Measurements from ENCODE around the gene CS.
A peak's percentile ranks its signal among the peaks of the same experiment; 100 is the strongest.

Gene CS

GRCh38 chr12:56234746-56235436 is 65.2 kb downstream of the CS start:
- no peak overlapping the region for H3K27ac ChIP-seq (ENCODE audit: low read length)
- DNase-seq (ENCODE audit: low read depth, low spot score): no peak
- 0 out of 2 replicates have a peak, but pooled peaks cover 1% of the 10 kb centered on the region for H3K4me1 ChIP-seq (ENCODE audit: control insufficient read depth, insufficient read depth, low read length)
- no peaks in the 10 kb centered on the region for H3K9me3 ChIP-seq (ENCODE audit: control insufficient read depth, insufficient read depth, low read length)
- no CpG with 5 or more reads among the region's 16 CpGs for WGBS (ENCODE audit: insufficient coverage, insufficient read length)
- no peaks in the 10 kb centered on the region for H3K36me3 ChIP-seq (ENCODE audit: control insufficient read depth, insufficient read depth, low read length)
- H3K4me3 ChIP-seq (ENCODE audit: low read length): no peak overlapping the region
- no peaks in the 10 kb centered on the region for H3K27me3 ChIP-seq (ENCODE audit: control insufficient read depth, insufficient read depth, low read length)

GRCh38 chr12:56231184-56231582 is 68.9 kb downstream of the CS start:
- Histone ChIP-seq H3K36me3 (ENCODE audit: control insufficient read depth, insufficient read depth, low read length) (no peaks in the 10 kb centered on the region), H3K27ac (ENCODE audit: low read length) (no peak overlapping the region), H3K4me1 (ENCODE audit: control insufficient read depth, insufficient read depth, low read length) (no peaks in the 10 kb centered on the region), H3K4me3 (ENCODE audit: low read length) (no peak overlapping the region), H3K9me3 (ENCODE audit: control insufficient read depth, insufficient read depth, low read length) (no peaks in the 10 kb centered on the region), H3K27me3 (ENCODE audit: control insufficient read depth, insufficient read depth, low read length) (no peaks in the 10 kb centered on the region)
- WGBS (ENCODE audit: insufficient coverage, insufficient read length): no CpG with 5 or more reads among the region's 11 CpGs
- DNase-seq (ENCODE audit: low read depth, low spot score): no peak

DNA sequence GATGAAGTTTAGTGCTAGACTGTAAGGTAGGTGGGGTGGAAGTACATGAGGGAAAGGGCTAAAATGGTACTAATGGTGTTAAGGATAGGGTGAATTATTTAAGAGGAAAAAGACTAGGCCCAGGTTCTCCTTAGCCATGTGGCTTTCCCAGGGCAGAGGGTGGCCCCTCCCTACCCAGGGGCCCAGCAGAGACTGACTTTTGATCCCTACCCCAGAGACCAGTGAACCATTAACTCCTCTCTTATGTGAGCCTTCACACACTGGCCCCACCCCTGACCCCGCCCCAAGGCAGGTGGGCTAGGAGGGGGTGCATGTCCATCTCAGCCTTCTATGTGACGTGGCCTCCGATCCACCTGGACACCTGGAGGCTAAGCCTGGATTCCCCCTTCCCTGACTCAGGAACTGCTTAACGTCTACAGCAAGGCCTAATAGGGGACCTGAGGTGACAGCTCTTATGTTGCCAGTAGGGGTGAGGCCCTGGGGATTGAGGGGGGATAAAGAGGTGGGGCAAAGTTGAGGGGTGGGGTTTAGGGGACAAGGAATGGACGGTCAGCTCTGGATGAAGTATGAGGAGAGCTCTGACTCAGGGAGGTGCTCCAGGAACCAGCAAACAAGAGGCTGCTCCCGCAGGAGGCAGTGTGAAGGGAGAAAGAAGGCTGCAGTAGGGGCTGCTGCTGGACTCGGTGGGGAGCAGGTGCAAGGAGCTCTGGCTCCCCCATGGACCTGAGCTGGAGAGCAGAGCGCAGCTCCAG is 69.5 kb downstream of the CS start:
- H3K4me3 ChIP-seq (ENCODE audit: low read length): no peak overlapping the region
- H3K27ac ChIP-seq (ENCODE audit: low read length): no peak overlapping the region
- DNase-seq (ENCODE audit: low read depth, low spot score): no peak

GRCh38 chr12:56229916-56230431 is 70.2 kb downstream of the CS start, which contains the start of gene SLC39A5:
Gene SLC39A5 (plus strand): TSS chr12:56230051. CDS start chr12:56231275, 1,224 bp downstream.
- WGBS (ENCODE audit: insufficient coverage, insufficient read length): no CpG with 5 or more reads among the region's 4 CpGs
- Histone ChIP-seq H3K27ac (ENCODE audit: low read length) (no peak within 1 kb of the TSS), H3K4me1 (ENCODE audit: control insufficient read depth, insufficient read depth, low read length) (no peaks in the 10 kb centered on the region), H3K9me3 (ENCODE audit: control insufficient read depth, insufficient read depth, low read length) (no peaks in the 10 kb centered on the region), H3K4me3 (ENCODE audit: low read length) (no peak within 1 kb of the TSS), H3K27me3 (ENCODE audit: control insufficient read depth, insufficient read depth, low read length) (no peaks in the 10 kb centered on the region), H3K36me3 (ENCODE audit: control insufficient read depth, insufficient read depth, low read length) (no peaks in the 10 kb centered on the region)
- DNase-seq (ENCODE audit: low read depth, low spot score): no peak

More for the DNA sequence above, 69.5 kb downstream of the CS start:
- H3K9me3 ChIP-seq (ENCODE audit: control insufficient read depth, insufficient read depth, low read length): no peaks in the 10 kb centered on the region
- H3K36me3 ChIP-seq (ENCODE audit: control insufficient read depth, insufficient read depth, low read length): no peaks in the 10 kb centered on the region
- no peaks in the 10 kb centered on the region for H3K27me3 ChIP-seq (ENCODE audit: control insufficient read depth, insufficient read depth, low read length)
- H3K4me1 ChIP-seq (ENCODE audit: control insufficient read depth, insufficient read depth, low read length): no peaks in the 10 kb centered on the region
- no CpG with 5 or more reads among the region's 8 CpGs for WGBS (ENCODE audit: insufficient coverage, insufficient read length)

DNA sequence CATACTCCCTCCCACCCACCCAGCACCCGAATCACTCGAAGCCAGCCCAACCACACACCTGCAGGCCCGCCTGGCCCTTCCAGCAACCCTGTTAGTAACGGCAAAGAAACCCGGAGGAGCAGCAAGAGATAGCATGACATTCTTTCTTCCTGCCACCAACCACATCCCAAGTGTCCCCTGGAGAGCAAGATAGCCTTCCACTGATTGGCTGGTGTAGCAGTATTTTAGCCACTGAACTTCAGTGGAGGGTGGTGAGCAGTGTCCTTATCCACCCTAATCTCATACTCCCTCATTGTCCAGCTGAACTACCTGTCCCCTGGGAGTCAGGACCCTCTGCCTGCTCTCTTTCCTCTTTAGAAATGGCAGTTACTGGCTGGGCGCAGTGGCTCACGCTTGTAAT is 71.0 kb downstream of the CS start:
- Histone ChIP-seq H3K27me3 (ENCODE audit: control insufficient read depth, insufficient read depth, low read length) (no peaks in the 10 kb centered on the region), H3K9me3 (ENCODE audit: control insufficient read depth, insufficient read depth, low read length) (no peaks in the 10 kb centered on the region), H3K27ac (ENCODE audit: low read length) (no peak overlapping the region), H3K4me3 (ENCODE audit: low read length) (no peak overlapping the region), H3K36me3 (ENCODE audit: control insufficient read depth, insufficient read depth, low read length) (no peaks in the 10 kb centered on the region), H3K4me1 (ENCODE audit: control insufficient read depth, insufficient read depth, low read length) (0 out of 2 replicates have a peak, but pooled peaks cover 2% of the 10 kb centered on the region)
- no peak for DNase-seq (ENCODE audit: low read depth, low spot score)
- no CpG with 5 or more reads among the region's 7 CpGs for WGBS (ENCODE audit: insufficient coverage, insufficient read length)

DNA sequence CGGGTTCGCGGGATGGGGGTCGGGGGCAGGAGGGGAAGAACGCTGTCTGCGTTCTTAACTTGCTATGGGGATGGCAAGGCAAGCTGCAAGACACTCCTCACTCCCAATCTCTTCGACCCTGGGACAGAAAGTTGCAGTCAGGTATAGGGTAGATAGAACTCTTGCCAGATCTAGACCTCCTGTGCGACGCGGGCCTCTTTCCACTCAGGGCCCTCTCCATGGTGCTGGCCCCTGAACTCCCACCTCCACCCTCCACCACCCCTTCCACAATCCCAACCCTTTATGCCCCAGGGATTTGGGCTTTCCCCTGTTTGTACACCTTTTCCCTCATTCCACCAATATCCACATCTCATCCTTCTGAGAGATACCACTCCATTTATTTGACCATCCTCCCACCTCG is 75.2 kb downstream of the CS start:
- H3K27ac ChIP-seq (ENCODE audit: low read length): no peak overlapping the region
- no peaks in the 10 kb centered on the region for H3K36me3 ChIP-seq (ENCODE audit: control insufficient read depth, insufficient read depth, low read length)
- peaks cover 2% of the 10 kb centered on the region; the same call in 1 of the 2 replicates for H3K4me1 ChIP-seq (ENCODE audit: control insufficient read depth, insufficient read depth, low read length)
- no peaks in the 10 kb centered on the region for H3K27me3 ChIP-seq (ENCODE audit: control insufficient read depth, insufficient read depth, low read length)
- no CpG with 5 or more reads among the region's 11 CpGs for WGBS (ENCODE audit: insufficient coverage, insufficient read length)
- no peak for DNase-seq (ENCODE audit: low read depth, low spot score)
- H3K4me3 ChIP-seq (ENCODE audit: low read length): peak overlapping the region; percentile 52; the same call in 1 of the 2 replicates
- no peaks in the 10 kb centered on the region for H3K9me3 ChIP-seq (ENCODE audit: control insufficient read depth, insufficient read depth, low read length)

DNA sequence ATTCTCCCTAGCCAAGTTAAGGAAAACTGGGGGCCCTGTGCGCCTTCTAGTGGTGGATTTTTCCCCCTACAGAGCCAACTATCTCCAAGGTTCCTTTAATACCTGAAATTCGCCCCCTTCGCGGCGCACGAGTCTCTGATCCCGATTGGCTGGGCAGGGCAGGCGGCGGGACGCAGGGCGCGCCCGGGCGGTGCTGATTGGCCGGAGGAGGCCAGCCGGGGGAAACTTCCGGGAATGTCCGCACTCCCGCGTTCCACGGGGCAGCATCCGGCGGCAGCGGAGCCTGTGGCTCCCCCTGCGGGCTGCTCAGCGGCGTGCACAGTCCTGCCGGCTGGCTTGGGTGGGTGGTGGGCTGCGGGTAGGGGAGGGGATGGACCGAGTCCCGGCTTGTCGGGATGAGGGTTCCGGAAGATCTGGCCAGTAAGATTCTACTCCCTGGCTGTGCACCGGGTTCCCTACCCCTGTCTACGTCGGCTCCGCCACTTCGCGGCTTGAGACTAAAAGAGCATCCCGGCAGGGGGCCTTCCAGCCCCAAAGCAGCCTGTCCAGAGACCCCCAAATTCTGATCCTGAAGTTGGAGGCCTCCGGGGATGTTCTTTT is 75.9 kb downstream of the CS start, which contains the start of gene NABP2:
Gene NABP2, plus strand, starts transcription at position 241 of the 600 bp plus-strand sequence. CDS start 515 bp downstream, outside the sequence.
- no CpG with 5 or more reads among the region's 41 CpGs for WGBS (ENCODE audit: insufficient coverage, insufficient read length)
- Histone ChIP-seq H3K36me3 (ENCODE audit: control insufficient read depth, insufficient read depth, low read length) (no peaks in the 10 kb centered on the region), H3K4me1 (ENCODE audit: control insufficient read depth, insufficient read depth, low read length) (peaks cover 2% of the 10 kb centered on the region; the same call in 1 of the 2 replicates), H3K4me3 (ENCODE audit: low read length) (peak within 1 kb of the TSS; percentile 52; the same call in 1 of the 2 replicates), H3K27ac (ENCODE audit: low read length) (no peak within 1 kb of the TSS), H3K27me3 (ENCODE audit: control insufficient read depth, insufficient read depth, low read length) (no peaks in the 10 kb centered on the region), H3K9me3 (ENCODE audit: control insufficient read depth, insufficient read depth, low read length) (no peaks in the 10 kb centered on the region)
- peak; percentile 96 for DNase-seq (ENCODE audit: low read depth, low spot score)

GRCh38 chr12:56223571-56224101 is 76.5 kb downstream of the CS start:
- no peak for DNase-seq (ENCODE audit: low read depth, low spot score)
- no CpG with 5 or more reads among the region's 15 CpGs for WGBS (ENCODE audit: insufficient coverage, insufficient read length)
- H3K27me3 ChIP-seq (ENCODE audit: control insufficient read depth, insufficient read depth, low read length): no peaks in the 10 kb centered on the region
- H3K4me3 ChIP-seq (ENCODE audit: low read length): no peak overlapping the region
- H3K36me3 ChIP-seq (ENCODE audit: control insufficient read depth, insufficient read depth, low read length): no peaks in the 10 kb centered on the region
- H3K9me3 ChIP-seq (ENCODE audit: control insufficient read depth, insufficient read depth, low read length): no peaks in the 10 kb centered on the region
- peaks cover 2% of the 10 kb centered on the region; the same call in 1 of the 2 replicates for H3K4me1 ChIP-seq (ENCODE audit: control insufficient read depth, insufficient read depth, low read length)
- H3K27ac ChIP-seq (ENCODE audit: low read length): no peak overlapping the region

- no peak overlapping the region for H3K27ac ChIP-seq (ENCODE audit: low read length)
- no peaks in the 10 kb centered on the region for H3K36me3 ChIP-seq (ENCODE audit: control insufficient read depth, insufficient read depth, low read length)
- peaks cover 2% of the 10 kb centered on the region; the same call in 1 of the 2 replicates for H3K4me1 ChIP-seq (ENCODE audit: control insufficient read depth, insufficient read depth, low read length)
- no CpG with 5 or more reads among the region's 4 CpGs for WGBS (ENCODE audit: insufficient coverage, insufficient read length)
- H3K27me3 ChIP-seq (ENCODE audit: control insufficient read depth, insufficient read depth, low read length): no peaks in the 10 kb centered on the region
- DNase-seq (ENCODE audit: low read depth, low spot score): no peak
- no peaks in the 10 kb centered on the region for H3K9me3 ChIP-seq (ENCODE audit: control insufficient read depth, insufficient read depth, low read length)
- H3K4me3 ChIP-seq (ENCODE audit: low read length): peak overlapping the region; percentile 66; the same call in 1 of the 2 replicates
These were observed 77.6 kb downstream of the CS start for GRCh38 chr12:56222531-56222895.
